ENCODE results near the gene GALK1. TPM values are rescaled to one million over a fixed set of nuclear protein-coding genes. Genes with fewer than 3 reads are reported as not detected.
"Not testable (repeated sequence)": the region's sequence is repeated elsewhere in the genome, so short reads cannot be mapped to it uniquely, and the experiment has no call there.

Gene GALK1
- total and polyA plus RNA-seq, 2 donors (not counting 1 experiment from before 2014, with no cell fraction given), result 10.2 to 62.8 TPM

DNA sequence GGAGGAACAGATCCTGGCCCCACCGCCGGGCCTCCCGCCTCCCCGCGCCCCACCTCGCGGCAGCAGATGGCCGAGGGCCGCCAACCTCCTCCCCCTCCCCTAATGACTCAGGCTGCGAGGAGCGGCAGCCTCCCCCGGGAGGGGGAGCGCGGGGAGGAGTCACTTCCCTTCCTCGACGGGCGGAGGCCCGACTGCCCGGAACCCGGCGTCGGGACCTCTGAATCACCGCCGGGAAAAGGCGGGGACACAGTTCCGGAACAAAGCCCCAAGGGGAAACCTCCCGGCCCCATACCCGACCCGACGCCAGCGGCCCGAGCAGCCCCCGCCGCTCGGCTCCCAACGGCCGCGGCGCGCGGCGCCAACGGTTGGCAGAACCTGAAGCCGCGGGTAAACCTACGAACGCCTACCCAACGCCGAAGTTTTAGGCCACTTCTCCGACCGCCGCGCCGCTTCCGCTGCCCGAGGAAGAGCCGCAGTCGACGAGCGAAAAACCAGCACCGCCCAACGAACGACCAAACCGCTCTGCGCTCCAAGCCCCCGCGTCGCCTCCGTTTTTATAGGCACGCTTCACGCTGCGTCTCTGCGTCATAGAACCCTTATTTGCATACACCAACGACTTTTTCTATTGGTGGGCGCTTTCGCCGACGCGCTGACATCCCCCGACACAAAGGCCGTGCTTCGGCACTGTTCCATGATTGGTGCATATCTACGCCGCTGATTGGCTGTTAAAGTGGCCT is 14.4 kb upstream of the GALK1 start:
- H3K4me2 ChIP-seq (ENCODE audit: extremely low read depth, insufficient read depth, low read length), result no peak overlapping the region
- TF ChIP-seq CTCF (conservative IDR thresholded peaks at IDR 0.05 in 1 of 2, IDR thresholded peaks at IDR 0.05 in 1 of 2; ENCODE audit: low read depth in 1 of 2, low read length in 2 of 2) (no peak), EZH2 (IDR thresholded peaks at IDR 0.05; ENCODE audit: low read length, missing control alignments) (no peak)
- peak overlapping the region; percentile 90 to 98 (median 91) for H3K4me3 ChIP-seq (replicated peaks in 1 of 4; ENCODE audit: control extremely low read depth in 1 of 4, insufficient read depth in 1 of 4, low read depth in 3 of 4, low read length in 4 of 4)
- H3K9ac ChIP-seq (ENCODE audit: insufficient read depth, low read length), result peak overlapping the region; percentile 98
- no peak overlapping the region for H2AFZ ChIP-seq (ENCODE audit: low read length)
- H3K9me3 ChIP-seq (ENCODE audit: control insufficient read depth, insufficient read depth, low read depth, low read length), result no peaks in the 10 kb centered on the region
- peaks cover 9% of the 10 kb centered on the region for H3K4me1 ChIP-seq (ENCODE audit: control insufficient read depth, extremely low read depth, insufficient read depth, low read length)
- peak; percentile 99 to 100 for DNase-seq (ENCODE audit: low read depth in 2 of 2)
- peak overlapping the region; percentile 96 for H3K27ac ChIP-seq (ENCODE audit: insufficient read depth, low read length)
- peaks cover 8% of the 10 kb centered on the region for H4K20me1 ChIP-seq (ENCODE audit: control insufficient read depth, extremely low read depth, insufficient read depth, low read length)
- H3K27me3 ChIP-seq (ENCODE audit: control insufficient read depth, insufficient read depth, low read length), result no peaks in the 10 kb centered on the region
- H3K79me2 ChIP-seq (ENCODE audit: control insufficient read depth, insufficient read depth, low read length), result peaks cover 23% of the 10 kb centered on the region
- peaks cover 15% of the 10 kb centered on the region for H3K36me3 ChIP-seq (ENCODE audit: control insufficient read depth, insufficient read depth, low read length)

GRCh38 chr17:75778861-75779249 is 13.9 kb upstream of the GALK1 start:
- no peak for DNase-seq (ENCODE audit: low read depth in 2 of 2)
- Histone ChIP-seq H3K36me3 (ENCODE audit: control insufficient read depth, insufficient read depth, low read length) (peaks cover 15% of the 10 kb centered on the region), H3K27me3 (ENCODE audit: control insufficient read depth, insufficient read depth, low read length) (no peaks in the 10 kb centered on the region), H3K79me2 (ENCODE audit: control insufficient read depth, insufficient read depth, low read length) (peaks cover 23% of the 10 kb centered on the region), H3K4me3 (replicated peaks in 1 of 4; ENCODE audit: control extremely low read depth in 1 of 4, insufficient read depth in 1 of 4, low read depth in 3 of 4, low read length in 4 of 4) (peak overlapping the region; percentile 90 to 98 (median 91)), H4K20me1 (ENCODE audit: control insufficient read depth, extremely low read depth, insufficient read depth, low read length) (peaks cover 8% of the 10 kb centered on the region), H3K27ac (ENCODE audit: insufficient read depth, low read length) (peak overlapping the region; percentile 96), H3K9ac (ENCODE audit: insufficient read depth, low read length) (peak overlapping the region; percentile 98), H3K4me2 (ENCODE audit: extremely low read depth, insufficient read depth, low read length) (peak overlapping the region; percentile 87), H3K4me1 (ENCODE audit: control insufficient read depth, extremely low read depth, insufficient read depth, low read length) (peaks cover 7% of the 10 kb centered on the region), H2AFZ (ENCODE audit: low read length) (no peak overlapping the region), H3K9me3 (ENCODE audit: control insufficient read depth, insufficient read depth, low read depth, low read length) (no peaks in the 10 kb centered on the region)
- TF ChIP-seq CTCF (conservative IDR thresholded peaks at IDR 0.05 in 1 of 2, IDR thresholded peaks at IDR 0.05 in 1 of 2; ENCODE audit: low read depth in 1 of 2, low read length in 2 of 2), result peak; percentile 40 to 48
- no peak for TF ChIP-seq EZH2 (IDR thresholded peaks at IDR 0.05; ENCODE audit: low read length, missing control alignments)

- H3K4me1 ChIP-seq (ENCODE audit: control insufficient read depth, extremely low read depth, insufficient read depth, low read length); H4K20me1 ChIP-seq (ENCODE audit: control insufficient read depth, extremely low read depth, insufficient read depth, low read length); H3K27me3 ChIP-seq (ENCODE audit: control insufficient read depth, insufficient read depth, low read length); DNase-seq (ENCODE audit: low read depth in 2 of 2); H3K9me3 ChIP-seq (ENCODE audit: control insufficient read depth, insufficient read depth, low read depth, low read length); H2AFZ ChIP-seq (ENCODE audit: low read length): not testable (repeated sequence)
- Histone ChIP-seq H3K36me3 (ENCODE audit: control insufficient read depth, insufficient read depth, low read length) (peaks cover 15% of the 10 kb centered on the region), H3K4me3 (replicated peaks in 1 of 4; ENCODE audit: control extremely low read depth in 1 of 4, insufficient read depth in 1 of 4, low read depth in 3 of 4, low read length in 4 of 4) (peak overlapping the region; percentile 90 to 98 (median 91)), H3K27ac (ENCODE audit: insufficient read depth, low read length) (peak overlapping the region; percentile 96), H3K9ac (ENCODE audit: insufficient read depth, low read length) (peak overlapping the region; percentile 98), H3K4me2 (ENCODE audit: extremely low read depth, insufficient read depth, low read length) (peak overlapping the region; percentile 87), H3K79me2 (ENCODE audit: control insufficient read depth, insufficient read depth, low read length) (peaks cover 23% of the 10 kb centered on the region)
Observed at GRCh38 chr17:75778066-75778860, 13.3 kb upstream of the GALK1 start.
